Neural progenitor cell (in vitro differentiated cells): ENCODE data around the gene IFITM5.

Source experiments
- CTCF ChIP-seq: fragments of 200-600 bp; sonication (generic); IDR thresholded peaks from 2 replicates; pipeline ENCODE4 v1.5.1; 2017; ENCODE audit warnings: antibody characterized with exemption, mild to moderate bottlenecking
- EZH2phosphoT487 ChIP-seq: fragments of 200-600 bp; sonication (generic); IDR thresholded peaks from 2 replicates; pipeline ENCODE4 v1.6.1; 2017; ENCODE audit warnings: antibody characterized with exemption

DNA sequence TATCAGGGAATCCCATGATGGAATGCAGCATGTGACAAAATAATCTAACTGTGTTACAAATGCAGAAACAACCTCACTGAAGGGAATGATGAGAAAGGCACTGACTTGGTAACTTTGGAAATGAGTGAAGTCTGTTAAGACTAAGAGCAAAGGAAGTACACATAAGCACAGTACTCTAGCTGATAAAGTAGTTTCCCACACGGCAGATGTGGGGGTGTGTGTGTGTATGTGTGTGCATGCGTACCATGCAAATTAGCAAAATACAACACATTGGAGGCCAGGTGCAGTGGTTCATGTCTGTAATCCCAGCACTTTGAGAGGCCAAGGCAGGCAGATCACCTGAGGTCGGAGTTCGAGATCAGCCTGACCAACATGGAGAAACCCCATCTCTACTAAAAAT, 37.7 kb downstream of the IFITM5 start:
- TF ChIP-seq EZH2phosphoT487 (no peak), CTCF (no peak)
